Mesodermal cell (in vitro differentiated cells): ENCODE measurements around the gene EXOC2.

ENCODE experiments used
- H3K27ac ChIP-seq: 2 replicates; pipeline ENCODE4 v1.7.0; 2013; ENCODE audit warnings: mild to moderate bottlenecking, low read depth, low read length, moderate library complexity; ENCODE audit not compliant: severe bottlenecking
- H3K36me3 ChIP-seq: 2 replicates; pipeline ENCODE4 v1.7.1; 2013; ENCODE audit warnings: mild to moderate bottlenecking, low read length, moderate library complexity; ENCODE audit not compliant: control insufficient read depth, insufficient read depth
- H3K4me1 ChIP-seq: one replicate; pipeline ENCODE4 v1.7.1; 2013; ENCODE audit warnings: mild to moderate bottlenecking, low read length; ENCODE audit not compliant: insufficient read depth, control insufficient read depth, poor library complexity, severe bottlenecking
- H3K4me3 ChIP-seq: 2 replicates; pipeline ENCODE4 v1.7.0; 2013; ENCODE audit warnings: low read length, control low read depth, mild to moderate bottlenecking; ENCODE audit not compliant: insufficient read depth, poor library complexity, severe bottlenecking; ENCODE audit errors: extremely low read depth
- H3K9me3 ChIP-seq: 2 replicates; pipeline ENCODE4 v1.7.1; 2013; ENCODE audit warnings: mild to moderate bottlenecking, low read length, moderate library complexity; ENCODE audit not compliant: control insufficient read depth
- WGBS, 2 experiments: methylation state at CpG; one replicate each; pipeline ENCODE4 v1.1.5; 2013; ENCODE audit warnings: missing lambda C conversion rate in 2 of 2; ENCODE audit not compliant: insufficient coverage in 2 of 2; 5-methylcytosine and 5-hydroxymethylcytosine counted together

The EXOC2 gene

DNA sequence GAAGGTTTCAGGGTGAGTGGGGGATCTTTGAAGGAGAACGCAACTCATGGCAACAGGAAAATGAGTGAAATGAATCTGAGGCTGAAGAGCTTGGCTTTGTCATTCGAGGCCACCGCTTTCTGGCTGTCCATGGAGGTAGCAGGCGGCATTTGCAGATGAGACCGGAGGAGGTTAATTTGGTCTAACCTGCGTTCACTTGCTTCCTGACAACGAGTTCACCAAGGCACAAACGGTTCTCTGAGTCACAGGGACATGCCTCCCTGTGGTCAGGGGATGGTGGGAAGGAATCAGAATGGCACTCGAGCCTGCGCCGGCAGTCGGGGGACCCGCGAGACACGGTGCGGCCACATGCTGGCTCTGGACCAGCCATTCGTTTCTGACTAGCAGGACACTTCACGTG lies 226.4 kb downstream of the EXOC2 start:
- Histone ChIP-seq H3K36me3 (no peaks in the 10 kb centered on the region), H3K9me3 (no peaks in the 10 kb centered on the region), H3K27ac (no peak overlapping the region), H3K4me1 (peaks cover 2% of the 10 kb centered on the region), H3K4me3 (no peak overlapping the region)
- 94% methylated on average over 18 of the region's 18 CpGs for WGBS, 2 experiments

DNA sequence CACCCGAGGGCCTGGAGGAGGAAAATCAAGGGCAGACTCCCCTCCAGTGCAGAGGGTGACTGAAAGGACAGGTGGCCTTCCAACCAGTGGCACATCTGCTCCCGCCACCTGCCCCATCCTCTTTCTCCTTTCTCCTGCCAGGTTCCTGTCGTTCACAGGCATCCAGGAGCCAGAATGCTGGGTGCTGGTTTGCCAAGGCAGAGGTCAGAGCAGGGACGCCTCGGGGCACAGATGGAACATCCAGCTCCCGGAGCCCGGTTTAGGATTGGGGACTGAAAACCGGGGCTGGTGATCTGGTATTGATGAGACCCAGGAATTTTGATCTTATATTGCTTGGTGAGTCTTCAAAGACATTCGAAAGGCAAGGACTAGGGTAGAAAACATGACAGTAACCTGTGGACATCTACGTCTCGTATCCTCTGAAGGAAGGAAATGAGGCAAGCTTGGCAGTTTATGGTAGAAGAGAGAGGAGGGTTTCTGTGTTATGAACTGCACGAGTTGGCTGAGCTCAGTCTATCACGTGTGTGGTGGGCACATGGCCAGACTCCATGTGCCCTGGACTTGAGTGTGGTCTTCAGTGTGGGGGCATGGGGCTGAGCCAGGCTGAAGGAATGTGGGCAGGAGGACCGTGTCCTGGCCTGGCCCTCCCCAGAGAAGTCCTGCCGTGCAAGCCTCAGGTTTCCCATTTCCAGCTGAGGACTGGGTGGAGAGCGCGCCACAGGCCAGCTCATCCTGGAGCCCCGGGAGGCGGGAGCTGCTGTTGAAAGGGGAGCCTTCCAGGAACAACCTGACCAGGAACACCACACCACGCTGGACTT lies 227.2 kb downstream of the EXOC2 start:
- peaks cover 2% of the 10 kb centered on the region for H3K4me1 ChIP-seq
- H3K9me3 ChIP-seq = no peaks in the 10 kb centered on the region
- no peak overlapping the region for H3K4me3 ChIP-seq

DNA sequence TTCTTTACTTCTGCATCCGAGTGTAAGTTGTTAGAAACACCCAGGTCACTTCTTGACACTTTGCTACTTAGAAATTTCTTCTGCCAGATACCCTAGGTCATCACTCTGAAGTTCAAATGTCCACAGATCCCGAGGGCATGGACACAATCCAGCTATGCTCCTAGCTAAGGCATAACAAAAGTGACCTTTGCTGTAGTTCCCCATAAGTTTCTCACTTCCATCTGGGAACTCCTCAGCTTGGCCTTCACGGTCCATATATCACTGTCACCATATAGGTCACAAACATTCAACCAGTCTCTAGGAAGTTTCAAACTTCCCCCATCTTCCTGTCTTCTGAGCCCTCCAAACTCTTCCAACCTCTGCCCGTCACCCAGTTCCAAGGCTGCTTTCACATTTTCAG lies 236.1 kb downstream of the EXOC2 start:
- Histone ChIP-seq H3K27ac (no peak overlapping the region), H3K9me3 (peaks cover 9% of the 10 kb centered on the region), H3K4me1 (no peaks in the 10 kb centered on the region), H3K4me3 (no peak overlapping the region), H3K36me3 (no peaks in the 10 kb centered on the region)
- 80 to 82% methylated on average over 4 of the region's 4 CpGs for WGBS, 2 experiments

More for the DNA sequence above, 227.2 kb downstream of the EXOC2 start:
- Histone ChIP-seq H3K36me3 (no peaks in the 10 kb centered on the region), H3K27ac (no peak overlapping the region)
- WGBS, 2 experiments = 85 to 86% methylated on average over 11 to 19 of the region's 20 CpGs

DNA sequence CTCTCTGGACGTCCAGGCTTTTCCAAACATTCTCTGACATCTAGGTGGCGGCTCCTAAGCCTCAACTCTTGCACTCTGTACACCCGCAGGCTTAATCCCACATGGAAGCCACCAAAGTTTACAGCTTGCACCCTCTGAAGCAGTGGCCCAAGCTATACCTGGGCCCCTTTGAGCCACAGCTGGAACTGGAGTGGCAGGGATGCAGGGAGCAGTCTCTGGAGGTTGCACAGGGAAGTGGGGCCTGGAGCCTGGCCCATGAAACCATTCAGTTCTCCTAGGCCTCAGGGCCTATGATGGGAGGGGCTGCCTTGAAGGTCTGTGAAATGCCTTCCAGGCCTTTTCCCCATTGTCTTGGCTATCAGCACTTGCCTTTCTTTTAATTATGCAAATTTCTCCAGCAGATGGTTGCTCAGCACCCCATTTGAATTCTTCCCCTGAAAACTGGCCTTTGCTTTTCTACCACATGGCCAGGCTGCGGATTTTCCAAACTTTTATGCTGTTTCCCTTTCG lies 236.5 kb downstream of the EXOC2 start:
- H3K27ac ChIP-seq = no peak overlapping the region
- WGBS, 2 experiments = 82 to 84% methylated on average over 5 of the region's 5 CpGs

DNA sequence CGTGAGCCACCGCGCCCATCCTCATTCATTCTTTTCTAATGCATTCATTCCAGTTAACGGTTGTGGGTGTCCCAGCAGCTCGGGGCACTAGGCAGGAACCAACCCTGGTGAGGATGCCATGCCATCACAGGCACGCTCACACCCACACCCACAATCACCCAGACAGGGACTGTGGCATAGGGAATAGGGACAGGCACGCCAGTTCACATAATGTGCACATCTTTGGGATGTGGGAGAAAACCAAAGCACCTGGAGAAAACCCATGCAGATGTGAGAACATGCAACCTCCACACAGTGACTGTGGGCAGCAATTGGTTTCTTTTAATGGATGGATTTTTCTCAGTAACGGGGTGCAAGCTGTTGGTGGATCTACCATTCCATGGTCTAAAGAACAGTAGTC lies 237.1 kb downstream of the EXOC2 start:
- Histone ChIP-seq H3K4me3 (no peak overlapping the region), H3K27ac (no peak overlapping the region), H3K4me1 (no peaks in the 10 kb centered on the region), H3K36me3 (no peaks in the 10 kb centered on the region), H3K9me3 (peaks cover 9% of the 10 kb centered on the region)
- WGBS, 2 experiments = 97 to 98% methylated on average over 5 of the region's 8 CpGs

More for the DNA sequence above, 236.5 kb downstream of the EXOC2 start:
- Histone ChIP-seq H3K36me3 (no peaks in the 10 kb centered on the region), H3K9me3 (peaks cover 9% of the 10 kb centered on the region), H3K4me3 (no peak overlapping the region), H3K4me1 (no peaks in the 10 kb centered on the region)

DNA sequence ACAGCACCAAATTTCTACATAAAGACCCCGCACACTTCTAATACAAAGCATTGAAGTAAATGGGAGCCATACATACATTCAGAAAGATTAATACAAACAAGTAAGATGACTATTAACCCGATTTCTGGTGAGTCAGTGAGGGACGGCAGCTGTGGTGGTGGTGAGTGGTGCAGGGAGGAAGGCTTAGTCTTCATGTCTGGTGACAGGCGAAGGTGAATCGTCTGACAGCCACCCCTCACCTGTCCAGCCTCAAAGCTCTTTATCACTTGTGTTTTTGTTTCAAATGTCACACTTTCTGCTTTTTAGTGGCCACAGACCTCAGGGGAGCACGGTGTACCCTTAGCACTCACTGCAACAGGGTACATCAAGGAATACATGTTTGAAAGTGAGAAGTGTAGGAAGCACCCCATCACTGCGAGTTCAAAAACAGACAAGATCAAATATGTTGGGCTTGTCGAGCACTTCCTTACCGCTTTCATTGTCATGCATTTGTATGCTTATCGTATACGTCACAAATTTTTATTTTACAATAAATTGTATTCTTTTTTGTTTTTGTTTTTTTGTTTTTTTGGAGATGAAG lies 237.8 kb downstream of the EXOC2 start:
- 96 to 100% methylated on average over 2 to 5 of the region's 11 CpGs for WGBS, 2 experiments

DNA sequence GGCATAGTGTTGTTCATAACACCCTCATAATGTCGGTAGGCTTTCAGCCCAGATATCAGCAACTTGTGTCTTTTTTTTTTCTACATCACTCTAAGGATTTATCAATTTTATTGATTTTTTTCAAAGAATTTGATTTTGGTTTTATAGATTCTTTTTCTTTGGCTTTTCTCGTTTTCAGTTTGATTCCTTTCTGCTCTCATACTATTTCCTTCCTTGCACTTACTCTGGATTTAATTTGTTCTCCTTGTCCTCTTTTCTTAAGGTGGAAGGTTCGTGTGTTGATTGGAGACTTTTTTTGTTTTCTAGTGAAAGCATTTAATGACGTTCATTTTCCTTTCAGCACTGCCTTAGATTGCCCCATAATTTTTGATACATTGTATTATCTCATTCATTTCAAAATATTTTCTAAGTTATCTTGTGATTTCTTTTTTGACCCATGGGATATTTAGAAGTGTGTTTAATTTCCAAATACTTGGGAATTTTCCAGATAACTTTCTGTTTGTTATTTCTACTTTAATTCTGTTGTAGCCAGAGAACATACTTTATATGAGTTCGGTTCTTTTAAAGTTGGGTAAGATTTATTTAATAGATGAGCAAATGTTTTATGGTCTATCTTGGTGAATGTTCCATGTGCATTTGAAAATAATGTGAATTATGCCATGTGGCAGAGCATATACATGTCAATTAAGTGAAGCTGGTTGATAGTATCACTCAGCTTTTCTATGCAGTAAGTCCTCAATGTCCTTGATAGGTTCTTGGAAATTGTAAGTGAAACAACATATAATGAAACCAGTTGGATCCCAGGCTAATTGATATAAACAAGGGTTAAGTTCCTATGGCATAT lies 238.6 kb downstream of the EXOC2 start:
- WGBS, 2 experiments = no CpG with 5 or more reads among the region's 5 CpGs
- H3K36me3 ChIP-seq = no peaks in the 10 kb centered on the region
- H3K27ac ChIP-seq = no peak overlapping the region
- H3K9me3 ChIP-seq = peaks cover 9% of the 10 kb centered on the region
- no peaks in the 10 kb centered on the region for H3K4me1 ChIP-seq
- H3K4me3 ChIP-seq = no peak overlapping the region

More for the DNA sequence above, 237.8 kb downstream of the EXOC2 start:
- Histone ChIP-seq H3K4me3 (no peak overlapping the region), H3K27ac (no peak overlapping the region), H3K4me1 (no peaks in the 10 kb centered on the region), H3K36me3 (no peaks in the 10 kb centered on the region), H3K9me3 (peaks cover 9% of the 10 kb centered on the region)

DNA sequence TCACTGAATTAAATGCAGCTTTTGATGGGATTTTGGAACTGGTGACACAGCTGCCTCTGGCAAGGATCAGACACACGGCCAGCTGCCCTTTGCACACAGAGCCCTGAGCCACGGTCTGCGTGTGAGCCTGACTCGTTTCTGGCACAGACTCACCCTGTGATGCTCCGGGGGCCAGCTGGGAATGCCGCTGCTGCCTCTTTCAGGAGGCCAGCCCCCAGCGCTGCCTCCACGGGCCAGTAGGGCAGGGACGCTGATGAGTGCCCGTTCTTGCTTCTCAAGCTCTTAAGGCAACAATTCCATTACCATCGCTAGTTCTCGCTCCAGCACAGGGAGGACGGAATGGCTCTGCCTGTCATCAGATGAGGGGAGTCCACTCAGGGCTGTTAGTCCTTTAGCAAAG lies 239.8 kb downstream of the EXOC2 start:
- Histone ChIP-seq H3K9me3 (peaks cover 9% of the 10 kb centered on the region), H3K4me1 (no peaks in the 10 kb centered on the region), H3K36me3 (no peaks in the 10 kb centered on the region), H3K27ac (no peak overlapping the region), H3K4me3 (no peak overlapping the region)
- 79 to 85% methylated on average over 13 of the region's 13 CpGs for WGBS, 2 experiments

DNA sequence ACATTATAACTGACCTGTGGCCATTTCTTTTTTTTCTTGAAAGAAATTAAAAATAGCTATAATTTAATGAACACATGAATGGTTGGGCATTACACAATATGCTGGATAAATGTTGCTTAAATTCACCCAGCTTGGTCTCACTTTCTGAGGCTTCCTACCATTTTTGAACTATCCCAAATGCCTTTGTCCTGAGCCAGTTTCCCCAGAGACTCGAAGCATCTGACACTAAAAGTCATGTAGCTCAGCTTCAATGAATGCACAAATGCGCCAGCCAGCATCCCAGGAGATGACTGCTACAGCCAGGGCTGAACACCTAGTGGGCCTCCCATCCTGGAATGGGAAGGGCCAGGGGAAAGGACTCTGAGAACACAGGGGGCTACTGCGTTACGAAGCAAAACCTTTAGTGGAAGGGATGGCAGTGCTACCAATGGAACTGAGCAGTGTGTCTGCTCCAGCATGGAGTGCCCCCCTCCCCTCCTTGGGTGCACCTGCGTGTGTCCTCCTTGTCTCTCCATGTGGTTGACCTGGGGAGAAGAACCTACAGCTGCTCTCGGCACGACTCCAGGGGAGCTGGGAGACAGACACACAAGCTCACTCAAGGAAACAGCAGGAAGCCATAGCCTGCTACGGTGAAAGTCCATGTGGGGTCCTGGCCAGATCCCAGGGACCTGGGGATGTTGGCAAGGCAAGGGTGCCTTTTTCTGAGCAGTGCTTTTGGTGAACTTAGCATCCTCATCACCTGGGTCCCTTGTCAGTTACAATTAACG lies 240.5 kb downstream of the EXOC2 start:
- no peaks in the 10 kb centered on the region for H3K36me3 ChIP-seq
- H3K4me1 ChIP-seq = no peaks in the 10 kb centered on the region
- H3K27ac ChIP-seq = no peak overlapping the region
- H3K4me3 ChIP-seq = no peak overlapping the region
- 86 to 92% methylated on average over 8 to 9 of the region's 9 CpGs for WGBS, 2 experiments
- H3K9me3 ChIP-seq = peaks cover 8% of the 10 kb centered on the region

DNA sequence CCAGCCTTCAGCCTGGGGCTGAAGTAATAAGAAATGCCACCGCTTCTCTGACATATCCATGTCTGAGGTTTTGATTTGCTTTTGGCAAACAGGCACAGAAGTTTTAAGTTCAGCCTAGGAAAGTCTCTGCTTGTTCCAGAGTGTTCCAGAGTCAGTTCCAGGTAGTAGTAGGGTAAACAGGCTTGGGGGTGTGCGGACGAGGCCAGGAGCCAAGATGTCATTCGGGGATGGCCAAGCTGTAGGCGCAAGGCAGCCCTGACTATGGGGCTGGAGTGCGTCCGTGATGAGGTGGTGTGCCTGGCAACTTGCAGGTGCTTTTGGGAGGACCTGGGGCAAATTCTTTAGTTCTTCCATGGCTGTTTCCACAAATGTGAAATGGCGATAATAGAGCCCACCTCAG lies 241.1 kb downstream of the EXOC2 start:
- 84 to 98% methylated on average over 7 of the region's 8 CpGs for WGBS, 2 experiments
- no peak overlapping the region for H3K4me3 ChIP-seq
- H3K4me1 ChIP-seq = no peaks in the 10 kb centered on the region
- no peaks in the 10 kb centered on the region for H3K36me3 ChIP-seq
- peaks cover 1% of the 10 kb centered on the region for H3K9me3 ChIP-seq
- no peak overlapping the region for H3K27ac ChIP-seq
